ENCODE data around the gene THSD1.

DNA sequence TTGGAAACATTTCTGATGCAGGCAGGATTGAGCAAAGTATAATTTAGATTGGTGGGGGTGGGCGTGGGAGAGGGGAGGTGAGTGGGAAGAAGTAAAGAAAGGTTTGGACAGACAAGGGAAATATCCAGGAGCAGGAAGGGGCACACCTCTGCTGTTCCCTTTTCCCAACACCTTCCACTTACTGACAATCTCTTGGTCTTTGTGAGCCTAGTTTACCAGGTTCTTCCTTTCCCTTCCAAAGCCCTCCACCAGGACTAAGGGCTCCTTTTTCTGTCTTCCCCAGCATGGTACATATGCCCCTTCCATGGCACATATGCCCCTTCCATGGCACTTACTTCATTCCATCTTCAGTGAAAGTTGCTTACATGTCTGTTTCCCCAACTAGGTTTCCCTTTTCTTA is 6.2 kb upstream of the THSD1 start:
- TF ChIP-seq, protein P1, sequence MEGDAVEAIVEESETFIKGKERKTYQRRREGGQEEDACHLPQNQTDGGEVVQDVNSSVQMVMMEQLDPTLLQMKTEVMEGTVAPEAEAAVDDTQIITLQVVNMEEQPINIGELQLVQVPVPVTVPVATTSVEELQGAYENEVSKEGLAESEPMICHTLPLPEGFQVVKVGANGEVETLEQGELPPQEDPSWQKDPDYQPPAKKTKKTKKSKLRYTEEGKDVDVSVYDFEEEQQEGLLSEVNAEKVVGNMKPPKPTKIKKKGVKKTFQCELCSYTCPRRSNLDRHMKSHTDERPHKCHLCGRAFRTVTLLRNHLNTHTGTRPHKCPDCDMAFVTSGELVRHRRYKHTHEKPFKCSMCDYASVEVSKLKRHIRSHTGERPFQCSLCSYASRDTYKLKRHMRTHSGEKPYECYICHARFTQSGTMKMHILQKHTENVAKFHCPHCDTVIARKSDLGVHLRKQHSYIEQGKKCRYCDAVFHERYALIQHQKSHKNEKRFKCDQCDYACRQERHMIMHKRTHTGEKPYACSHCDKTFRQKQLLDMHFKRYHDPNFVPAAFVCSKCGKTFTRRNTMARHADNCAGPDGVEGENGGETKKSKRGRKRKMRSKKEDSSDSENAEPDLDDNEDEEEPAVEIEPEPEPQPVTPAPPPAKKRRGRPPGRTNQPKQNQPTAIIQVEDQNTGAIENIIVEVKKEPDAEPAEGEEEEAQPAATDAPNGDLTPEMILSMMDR (IDR thresholded peaks at IDR 0.05; ENCODE audit: insufficient read depth, low read depth, low read length) = no peak
- TF ChIP-seq EZH2 (IDR thresholded peaks at IDR 0.05; ENCODE audit: insufficient read depth, low read length) = no peak

All from astrocyte (in vitro differentiated cells and primary cell).